ENCODE results near the gene EML3. TPM values are rescaled to one million over a fixed set of nuclear protein-coding genes. Genes with fewer than 3 reads are reported as not detected.
A peak's percentile ranks its signal among the peaks of the same experiment; 100 is the strongest.

The EML3 gene
- total RNA-seq, 1 experiment from 2014 or later, result 51.1 TPM

GRCh38 chr11:62610814-62611704 lies 1.5 kb downstream of the EML3 start (continued):
- TF ChIP-seq TP53 (CRISPR knock-in tag; IDR thresholded peaks at IDR 0.05), result no peak

- Mint-ChIP-seq H3K4me3 (peak overlapping the region; percentile 95), H3K9me3 (no peaks in the 10 kb centered on the region), H3K36me3 (no peaks in the 10 kb centered on the region), H3K4me1 (peaks cover 41% of the 10 kb centered on the region), H3K27ac (no peak overlapping the region), H3K27me3 (ENCODE audit: low read depth) (peaks cover 9% of the 10 kb centered on the region; the same call in 1 of the 2 replicates)
- POLR2A ChIA-PET, result interaction anchor here (0.6 to 3.7 kb wide), 2 partner anchors 19 to 175 kb away, joined by 4 to 21 read pairs; partner anchors contain the start of gene TUT1
- TF ChIP-seq, protein P1, sequence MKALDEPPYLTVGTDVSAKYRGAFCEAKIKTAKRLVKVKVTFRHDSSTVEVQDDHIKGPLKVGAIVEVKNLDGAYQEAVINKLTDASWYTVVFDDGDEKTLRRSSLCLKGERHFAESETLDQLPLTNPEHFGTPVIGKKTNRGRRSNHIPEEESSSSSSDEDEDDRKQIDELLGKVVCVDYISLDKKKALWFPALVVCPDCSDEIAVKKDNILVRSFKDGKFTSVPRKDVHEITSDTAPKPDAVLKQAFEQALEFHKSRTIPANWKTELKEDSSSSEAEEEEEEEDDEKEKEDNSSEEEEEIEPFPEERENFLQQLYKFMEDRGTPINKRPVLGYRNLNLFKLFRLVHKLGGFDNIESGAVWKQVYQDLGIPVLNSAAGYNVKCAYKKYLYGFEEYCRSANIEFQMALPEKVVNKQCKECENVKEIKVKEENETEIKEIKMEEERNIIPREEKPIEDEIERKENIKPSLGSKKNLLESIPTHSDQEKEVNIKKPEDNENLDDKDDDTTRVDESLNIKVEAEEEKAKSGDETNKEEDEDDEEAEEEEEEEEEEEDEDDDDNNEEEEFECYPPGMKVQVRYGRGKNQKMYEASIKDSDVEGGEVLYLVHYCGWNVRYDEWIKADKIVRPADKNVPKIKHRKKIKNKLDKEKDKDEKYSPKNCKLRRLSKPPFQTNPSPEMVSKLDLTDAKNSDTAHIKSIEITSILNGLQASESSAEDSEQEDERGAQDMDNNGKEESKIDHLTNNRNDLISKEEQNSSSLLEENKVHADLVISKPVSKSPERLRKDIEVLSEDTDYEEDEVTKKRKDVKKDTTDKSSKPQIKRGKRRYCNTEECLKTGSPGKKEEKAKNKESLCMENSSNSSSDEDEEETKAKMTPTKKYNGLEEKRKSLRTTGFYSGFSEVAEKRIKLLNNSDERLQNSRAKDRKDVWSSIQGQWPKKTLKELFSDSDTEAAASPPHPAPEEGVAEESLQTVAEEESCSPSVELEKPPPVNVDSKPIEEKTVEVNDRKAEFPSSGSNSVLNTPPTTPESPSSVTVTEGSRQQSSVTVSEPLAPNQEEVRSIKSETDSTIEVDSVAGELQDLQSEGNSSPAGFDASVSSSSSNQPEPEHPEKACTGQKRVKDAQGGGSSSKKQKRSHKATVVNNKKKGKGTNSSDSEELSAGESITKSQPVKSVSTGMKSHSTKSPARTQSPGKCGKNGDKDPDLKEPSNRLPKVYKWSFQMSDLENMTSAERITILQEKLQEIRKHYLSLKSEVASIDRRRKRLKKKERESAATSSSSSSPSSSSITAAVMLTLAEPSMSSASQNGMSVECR (CRISPR knock-in tag; IDR thresholded peaks at IDR 0.05; ENCODE audit: borderline replicate concordance), result no peak
- TF ChIP-seq NR2C2 (CRISPR knock-in tag; IDR thresholded peaks at IDR 0.05) (no peak), PRRX2 (CRISPR knock-in tag; IDR thresholded peaks at IDR 0.05) (no peak), TEAD1 (CRISPR knock-in tag; IDR thresholded peaks at IDR 0.05) (no peak), ZNF232 (CRISPR knock-in tag; IDR thresholded peaks at IDR 0.05) (no peak), SMAD3 (CRISPR knock-in tag; IDR thresholded peaks at IDR 0.05; ENCODE audit: borderline replicate concordance) (no peak), SOX15 (CRISPR knock-in tag; IDR thresholded peaks at IDR 0.05) (no peak), ZNF671 (CRISPR knock-in tag; IDR thresholded peaks at IDR 0.05) (no peak), EMX1 (CRISPR knock-in tag; IDR thresholded peaks at IDR 0.05) (no peak), MYBL2 (CRISPR knock-in tag; IDR thresholded peaks at IDR 0.05) (no peak)
- TF ChIP-seq, protein P2, sequence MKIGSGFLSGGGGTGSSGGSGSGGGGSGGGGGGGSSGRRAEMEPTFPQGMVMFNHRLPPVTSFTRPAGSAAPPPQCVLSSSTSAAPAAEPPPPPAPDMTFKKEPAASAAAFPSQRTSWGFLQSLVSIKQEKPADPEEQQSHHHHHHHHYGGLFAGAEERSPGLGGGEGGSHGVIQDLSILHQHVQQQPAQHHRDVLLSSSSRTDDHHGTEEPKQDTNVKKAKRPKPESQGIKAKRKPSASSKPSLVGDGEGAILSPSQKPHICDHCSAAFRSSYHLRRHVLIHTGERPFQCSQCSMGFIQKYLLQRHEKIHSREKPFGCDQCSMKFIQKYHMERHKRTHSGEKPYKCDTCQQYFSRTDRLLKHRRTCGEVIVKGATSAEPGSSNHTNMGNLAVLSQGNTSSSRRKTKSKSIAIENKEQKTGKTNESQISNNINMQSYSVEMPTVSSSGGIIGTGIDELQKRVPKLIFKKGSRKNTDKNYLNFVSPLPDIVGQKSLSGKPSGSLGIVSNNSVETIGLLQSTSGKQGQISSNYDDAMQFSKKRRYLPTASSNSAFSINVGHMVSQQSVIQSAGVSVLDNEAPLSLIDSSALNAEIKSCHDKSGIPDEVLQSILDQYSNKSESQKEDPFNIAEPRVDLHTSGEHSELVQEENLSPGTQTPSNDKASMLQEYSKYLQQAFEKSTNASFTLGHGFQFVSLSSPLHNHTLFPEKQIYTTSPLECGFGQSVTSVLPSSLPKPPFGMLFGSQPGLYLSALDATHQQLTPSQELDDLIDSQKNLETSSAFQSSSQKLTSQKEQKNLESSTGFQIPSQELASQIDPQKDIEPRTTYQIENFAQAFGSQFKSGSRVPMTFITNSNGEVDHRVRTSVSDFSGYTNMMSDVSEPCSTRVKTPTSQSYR (CRISPR knock-in tag; IDR thresholded peaks at IDR 0.05), result no peak
- TF ChIP-seq, protein P3, sequence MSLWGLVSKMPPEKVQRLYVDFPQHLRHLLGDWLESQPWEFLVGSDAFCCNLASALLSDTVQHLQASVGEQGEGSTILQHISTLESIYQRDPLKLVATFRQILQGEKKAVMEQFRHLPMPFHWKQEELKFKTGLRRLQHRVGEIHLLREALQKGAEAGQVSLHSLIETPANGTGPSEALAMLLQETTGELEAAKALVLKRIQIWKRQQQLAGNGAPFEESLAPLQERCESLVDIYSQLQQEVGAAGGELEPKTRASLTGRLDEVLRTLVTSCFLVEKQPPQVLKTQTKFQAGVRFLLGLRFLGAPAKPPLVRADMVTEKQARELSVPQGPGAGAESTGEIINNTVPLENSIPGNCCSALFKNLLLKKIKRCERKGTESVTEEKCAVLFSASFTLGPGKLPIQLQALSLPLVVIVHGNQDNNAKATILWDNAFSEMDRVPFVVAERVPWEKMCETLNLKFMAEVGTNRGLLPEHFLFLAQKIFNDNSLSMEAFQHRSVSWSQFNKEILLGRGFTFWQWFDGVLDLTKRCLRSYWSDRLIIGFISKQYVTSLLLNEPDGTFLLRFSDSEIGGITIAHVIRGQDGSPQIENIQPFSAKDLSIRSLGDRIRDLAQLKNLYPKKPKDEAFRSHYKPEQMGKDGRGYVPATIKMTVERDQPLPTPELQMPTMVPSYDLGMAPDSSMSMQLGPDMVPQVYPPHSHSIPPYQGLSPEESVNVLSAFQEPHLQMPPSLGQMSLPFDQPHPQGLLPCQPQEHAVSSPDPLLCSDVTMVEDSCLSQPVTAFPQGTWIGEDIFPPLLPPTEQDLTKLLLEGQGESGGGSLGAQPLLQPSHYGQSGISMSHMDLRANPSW (CRISPR knock-in tag; conservative IDR thresholded peaks at IDR 0.05; ENCODE audit: low read depth), result no peak
- DNase-seq (ENCODE audit: low spot score), result no peak
- no peak for ATAC-seq
- CTCF ChIA-PET, result interaction anchor here (0.6 to 3.7 kb wide), 10 partner anchors 9 to 186 kb away, joined by 3 to 51 read pairs (median 11); partner anchors contain the start of genes B3GAT3, BSCL2, C11orf98 and CSKMT
Observed at GRCh38 chr11:62610403-62610802, 2.2 kb downstream of the EML3 start.

All from WTC11 (cell line).